Midbrain (tissue), 1 donor: ENCODE data around the gene YPEL2.
"Not testable (repeated sequence)": the region's sequence is repeated elsewhere in the genome, so short reads cannot be mapped to it uniquely, and the experiment has no call there.

ENCODE experiments used
- DNase-seq: peaks from one replicate; lab custom pipeline; 2025; lab: John Stamatoyannopoulos, UW

YPEL2 gene

DNA sequence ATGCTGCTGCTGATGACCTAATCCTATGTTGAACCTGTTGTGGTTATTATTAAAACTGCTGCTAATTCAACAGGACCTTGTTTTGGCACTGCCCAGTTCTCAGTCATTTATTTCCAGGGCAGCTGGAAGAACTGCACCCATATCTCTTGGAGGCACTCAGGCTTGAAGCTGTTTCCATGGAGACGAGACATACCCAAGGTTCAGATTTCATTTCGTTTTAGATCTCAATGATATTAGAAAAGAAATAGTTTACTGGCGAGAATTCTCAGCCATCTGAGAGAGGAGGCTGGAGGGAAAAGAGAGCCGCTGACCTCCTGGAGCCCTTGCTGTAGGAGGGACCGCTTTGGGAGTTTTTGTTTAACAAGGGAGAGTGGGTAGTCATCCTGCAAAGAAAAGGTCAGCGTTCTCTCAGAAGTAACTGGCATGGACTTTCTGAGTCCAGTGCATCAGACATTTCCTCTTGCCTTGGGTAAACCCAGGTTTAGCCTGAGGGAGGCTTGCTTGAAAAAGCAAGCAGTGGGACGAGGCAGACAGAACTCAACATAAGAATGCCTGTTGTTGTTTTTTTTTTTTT lies 75.4 kb downstream of the YPEL2 start:
- DNase-seq, result no peak

DNA sequence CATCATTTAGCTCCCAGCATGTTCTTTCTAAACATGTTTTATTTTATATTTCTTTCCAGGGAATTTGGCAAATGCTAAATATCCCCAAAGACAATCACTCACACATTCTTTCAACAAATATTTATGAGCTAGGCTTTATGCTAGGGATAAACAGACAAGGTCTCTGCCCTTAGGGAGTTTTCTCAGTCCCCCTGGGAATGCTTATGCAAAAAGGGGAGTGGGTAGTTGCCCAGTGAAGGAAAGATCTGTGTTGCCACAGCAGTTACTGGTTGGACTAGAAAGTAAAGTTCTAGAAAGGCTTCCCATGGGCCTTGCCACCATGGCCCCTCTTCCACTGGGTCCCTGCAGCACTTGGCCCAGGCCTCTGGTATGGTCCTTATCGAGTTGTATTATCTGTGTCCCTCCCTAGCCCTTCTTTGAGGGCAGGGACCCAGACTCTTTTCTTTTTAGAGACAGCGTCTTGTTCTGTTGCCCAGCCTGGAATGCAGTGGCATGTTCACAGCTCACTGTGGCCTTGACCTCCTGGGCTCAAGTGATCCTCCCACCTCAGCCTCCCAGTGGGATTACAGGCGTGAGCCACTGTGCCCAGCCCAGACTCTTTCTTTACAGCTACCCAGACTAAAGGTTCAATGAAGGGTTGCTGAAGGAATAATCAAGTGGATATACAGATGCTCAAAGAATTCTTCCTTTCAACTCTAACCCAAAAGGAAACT lies 78.0 kb downstream of the YPEL2 start:
- DNase-seq, result no peak

DNA sequence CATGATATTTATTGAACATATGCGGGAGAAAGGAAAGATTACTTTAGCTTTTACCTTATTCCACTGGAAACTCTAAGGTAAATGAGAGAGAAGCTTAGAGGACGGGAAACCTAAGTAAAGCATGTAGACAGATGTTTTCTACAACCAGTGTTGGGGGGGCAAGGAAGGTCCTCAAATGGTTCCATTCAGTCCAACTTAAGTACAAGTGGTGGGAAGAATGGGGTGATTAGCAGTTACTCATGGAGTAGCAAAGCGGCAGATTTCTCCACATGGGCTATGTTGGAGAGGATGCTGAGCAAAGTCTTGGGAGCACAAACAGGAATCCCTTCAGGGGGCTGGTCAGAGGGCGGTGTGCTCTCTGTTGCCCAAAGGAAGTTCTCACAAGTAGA lies 78.6 kb downstream of the YPEL2 start:
- no peak for DNase-seq

DNA sequence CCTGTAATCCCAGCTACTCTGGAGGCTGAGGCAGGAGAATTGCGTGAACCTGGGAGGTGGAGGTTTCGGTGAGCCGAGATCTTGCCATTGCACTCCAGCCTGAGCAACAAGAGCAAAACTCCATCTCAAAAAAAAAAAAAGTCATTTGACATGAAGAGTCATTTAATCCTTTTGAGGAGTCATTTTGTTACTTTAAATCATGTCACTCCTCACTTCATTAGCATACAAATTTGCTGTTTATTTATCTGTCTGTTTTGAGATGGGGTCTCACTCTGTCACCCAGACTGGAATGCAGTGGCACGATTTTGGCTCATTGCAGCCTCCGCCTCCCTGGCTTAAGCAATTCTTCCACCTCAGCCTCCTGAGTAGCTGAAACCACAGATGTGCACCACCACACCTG lies 81.0 kb downstream of the YPEL2 start:
- not testable (repeated sequence) for DNase-seq

DNA sequence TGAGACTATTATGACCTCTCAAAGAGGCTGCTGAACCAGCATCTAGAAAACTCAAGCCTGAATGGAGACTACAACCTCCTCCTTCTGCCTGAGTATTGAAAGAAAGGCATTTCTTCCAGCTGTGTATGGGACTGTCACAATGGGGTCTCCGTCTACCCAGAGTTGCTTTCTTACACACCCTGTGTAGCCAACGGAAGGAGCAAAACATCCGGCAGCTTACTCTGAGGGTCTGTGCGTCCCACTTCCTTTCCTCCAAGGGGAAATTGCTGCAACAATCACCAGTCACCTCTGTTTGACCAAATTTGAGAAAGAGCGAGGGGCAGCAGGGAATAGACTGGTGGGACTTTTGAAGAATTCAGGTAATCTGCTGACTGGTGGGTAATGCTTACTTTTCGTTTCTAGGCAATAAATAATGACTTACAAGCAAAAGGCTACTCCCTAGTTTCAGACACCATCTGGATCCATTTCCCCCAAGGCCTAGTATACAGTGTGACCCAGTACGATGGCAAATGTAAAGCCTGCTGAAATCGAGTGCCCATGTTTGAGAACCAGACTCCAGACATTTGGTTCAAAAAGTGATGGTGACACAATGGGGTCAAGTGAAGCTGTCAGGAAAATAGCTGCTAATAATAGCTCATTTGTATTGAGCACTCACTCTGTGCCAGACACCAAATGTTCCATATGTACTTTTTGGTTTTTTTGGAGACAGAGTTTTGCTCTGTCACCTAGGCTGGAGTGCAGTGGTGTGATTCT lies 81.7 kb downstream of the YPEL2 start:
- DNase-seq, result no peak

DNA sequence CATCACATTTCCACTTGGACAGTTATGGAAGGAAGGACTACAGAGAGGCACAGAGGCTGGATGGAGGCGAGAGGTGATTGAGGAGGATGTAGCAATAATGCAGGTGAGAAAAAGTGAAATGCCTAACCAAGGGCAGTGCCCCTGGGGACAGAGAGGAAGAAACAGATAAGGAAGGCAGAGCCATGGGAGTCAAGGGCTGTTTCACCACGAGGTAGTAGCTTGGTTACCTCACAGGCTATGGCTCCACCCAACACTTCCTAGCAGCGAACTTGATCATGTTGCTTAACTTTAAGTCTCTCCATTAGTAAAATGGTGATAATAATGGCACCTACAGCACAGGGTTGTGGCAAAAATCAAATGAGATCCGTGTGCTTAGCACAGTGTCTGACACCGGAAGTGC lies 83.9 kb downstream of the YPEL2 start:
- no peak for DNase-seq

DNA sequence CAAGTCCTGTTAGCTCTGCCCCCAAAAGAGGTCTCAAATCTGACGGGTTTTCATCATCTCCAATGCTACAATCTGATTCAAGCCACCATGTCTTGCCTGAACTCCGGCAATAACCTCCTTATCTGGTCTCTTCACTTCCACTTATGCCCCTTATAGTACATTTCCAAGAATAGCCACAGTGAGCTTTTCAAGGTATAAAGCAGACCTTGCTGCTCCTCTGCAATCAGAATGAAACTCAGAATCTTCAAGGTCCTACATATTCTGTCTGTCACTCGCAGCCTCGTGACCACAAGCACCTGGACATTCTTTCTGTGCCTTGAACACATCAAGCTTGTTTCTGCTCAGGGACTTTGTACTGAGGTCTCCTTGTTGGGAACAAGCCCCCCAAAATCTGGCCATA lies 84.7 kb downstream of the YPEL2 start:
- no peak for DNase-seq

DNA sequence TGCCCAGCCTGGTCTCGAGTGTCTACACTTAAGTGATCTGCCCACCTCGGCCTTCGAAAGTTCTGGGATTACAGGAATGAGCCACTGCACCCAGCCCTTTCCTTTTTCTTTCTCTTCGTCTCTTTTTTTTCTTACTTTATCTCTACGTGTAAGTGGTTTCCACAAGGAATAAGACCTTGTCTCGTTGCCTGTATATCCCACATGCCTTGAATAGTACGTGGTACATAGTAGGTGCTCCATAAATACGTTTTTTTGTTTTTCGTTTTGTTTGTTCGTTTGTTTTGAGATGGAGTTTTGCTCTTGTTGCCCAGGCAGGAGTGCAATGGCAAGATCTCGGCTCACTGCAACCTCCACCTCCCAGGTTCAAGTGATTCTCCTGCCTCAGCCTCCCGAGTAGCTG lies 86.0 kb downstream of the YPEL2 start:
- DNase-seq, result no peak

DNA sequence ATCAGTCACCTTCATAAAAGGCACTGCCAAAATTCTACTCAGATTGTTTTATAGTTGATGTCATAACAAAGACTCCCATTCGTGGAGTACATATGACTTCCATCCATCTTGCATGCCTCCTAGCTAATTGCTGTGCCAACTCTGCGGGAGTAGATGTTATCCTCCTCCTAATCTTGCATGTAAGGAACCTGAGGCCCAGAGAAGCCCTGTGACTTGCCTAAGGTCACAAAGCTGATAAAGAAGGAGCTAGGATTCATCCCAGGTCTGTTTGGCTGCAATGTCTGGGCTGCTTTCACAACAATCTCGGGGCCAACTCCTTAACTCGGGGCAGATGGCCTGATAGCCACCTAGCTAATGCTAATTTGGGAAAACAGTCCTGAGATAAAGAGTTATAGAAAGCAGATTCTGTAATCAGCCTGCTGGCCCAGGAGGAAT lies 87.3 kb downstream of the YPEL2 start:
- no peak for DNase-seq

DNA sequence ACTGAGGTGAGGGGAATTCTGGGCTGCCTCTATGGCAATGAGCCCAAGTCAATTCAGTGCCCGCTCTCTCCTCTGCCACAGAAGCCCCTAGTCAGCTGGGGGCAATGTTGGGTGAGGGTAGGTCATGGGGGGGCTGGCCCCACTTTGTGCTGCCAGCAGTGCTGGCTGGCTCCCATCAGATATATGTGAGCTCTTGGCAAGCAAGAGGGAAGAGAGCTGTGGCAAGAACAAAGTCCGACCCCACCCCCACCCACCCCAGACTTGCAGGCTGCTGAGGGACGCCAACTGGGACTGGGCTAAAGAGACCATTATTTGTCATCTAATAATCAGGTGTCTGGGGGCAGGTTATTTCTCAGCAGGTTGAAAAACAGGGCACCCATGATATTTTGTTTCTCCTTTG lies 89.4 kb downstream of the YPEL2 start:
- DNase-seq, result no peak

DNA sequence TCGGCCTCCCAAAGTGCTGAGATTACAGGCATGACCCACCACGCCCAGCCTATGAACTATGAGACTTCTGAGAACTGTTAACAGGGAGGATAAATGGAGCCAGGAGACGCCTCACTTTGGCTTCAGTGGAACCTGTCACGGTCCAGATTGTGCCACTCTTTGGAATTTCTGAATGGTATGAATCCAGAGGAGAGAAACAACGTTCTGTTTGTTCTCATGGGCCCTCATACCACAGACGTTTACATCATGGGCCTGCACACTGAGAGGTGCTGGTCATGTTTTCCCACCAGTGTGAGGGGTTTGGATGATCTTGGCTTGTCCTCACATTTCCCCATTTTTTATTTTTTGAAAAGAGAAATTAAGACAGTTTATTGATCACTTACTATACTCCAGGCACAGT lies 90.3 kb downstream of the YPEL2 start:
- no peak for DNase-seq

DNA sequence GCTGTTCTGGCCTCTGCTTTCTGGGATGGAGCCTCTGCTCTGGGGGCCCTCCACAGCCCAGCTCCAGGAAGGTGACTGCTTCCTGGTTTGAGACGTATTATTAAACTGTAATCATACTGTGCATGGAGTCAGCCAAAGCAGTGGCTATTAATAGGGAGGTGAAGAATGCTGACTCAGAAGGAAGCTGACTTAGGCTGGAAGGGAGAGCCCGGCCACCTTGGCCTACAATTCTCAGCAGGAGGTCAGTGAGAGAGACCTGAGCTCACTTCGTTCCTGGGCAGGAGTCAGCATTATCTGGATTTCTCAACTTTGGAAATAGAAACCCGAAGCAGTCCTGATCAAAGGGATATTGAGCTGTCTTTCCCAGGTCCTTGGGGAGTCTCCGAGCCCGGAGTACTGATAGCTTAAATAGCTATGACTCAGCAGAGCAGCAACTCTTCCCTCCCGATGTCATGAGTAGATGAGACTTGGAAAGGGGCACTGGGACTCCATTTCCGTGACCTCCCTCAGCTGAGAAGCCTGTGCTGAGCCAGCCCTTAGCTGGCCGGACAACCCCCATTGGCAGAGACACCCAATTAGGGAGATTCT lies 91.8 kb downstream of the YPEL2 start:
- DNase-seq, result no peak

DNA sequence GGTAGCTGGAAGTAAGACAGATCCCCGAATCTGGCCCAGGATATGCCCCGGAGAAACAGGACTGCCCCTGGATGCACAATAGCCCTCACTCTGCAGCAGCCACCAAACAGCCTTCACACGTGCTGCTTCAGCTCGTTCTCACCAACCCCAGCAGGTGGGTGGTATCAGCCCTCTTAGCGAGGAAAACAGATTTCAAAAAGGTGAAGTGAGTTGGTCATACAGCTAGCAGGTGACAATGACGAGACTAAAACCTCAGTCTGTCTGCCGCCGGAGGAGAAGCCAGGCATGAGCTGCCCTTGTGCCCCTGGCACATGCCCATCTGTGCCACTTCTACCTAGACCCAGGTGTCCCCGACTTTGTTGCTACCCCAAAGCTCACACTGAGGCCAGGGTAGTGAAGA lies 92.4 kb downstream of the YPEL2 start:
- no peak for DNase-seq

DNA sequence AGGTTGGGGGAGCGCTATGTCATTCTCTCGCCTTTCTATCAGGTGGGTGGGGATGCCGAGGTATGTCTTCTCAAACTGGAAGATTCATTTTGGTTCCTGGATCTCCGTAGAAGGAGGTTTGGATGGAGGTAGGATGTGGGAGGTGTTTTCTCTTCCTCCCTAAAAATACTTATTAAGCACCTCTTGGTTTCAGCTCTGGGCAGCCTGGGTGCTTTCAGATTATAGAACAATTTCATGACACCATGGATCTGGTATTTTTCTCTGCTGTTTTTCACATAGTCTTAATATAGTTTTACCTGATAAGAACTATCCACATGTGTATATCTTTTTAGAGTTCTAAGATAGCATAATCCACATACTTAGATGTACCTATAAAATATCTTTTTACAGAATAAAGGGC lies 92.9 kb downstream of the YPEL2 start:
- DNase-seq, result no peak

DNA sequence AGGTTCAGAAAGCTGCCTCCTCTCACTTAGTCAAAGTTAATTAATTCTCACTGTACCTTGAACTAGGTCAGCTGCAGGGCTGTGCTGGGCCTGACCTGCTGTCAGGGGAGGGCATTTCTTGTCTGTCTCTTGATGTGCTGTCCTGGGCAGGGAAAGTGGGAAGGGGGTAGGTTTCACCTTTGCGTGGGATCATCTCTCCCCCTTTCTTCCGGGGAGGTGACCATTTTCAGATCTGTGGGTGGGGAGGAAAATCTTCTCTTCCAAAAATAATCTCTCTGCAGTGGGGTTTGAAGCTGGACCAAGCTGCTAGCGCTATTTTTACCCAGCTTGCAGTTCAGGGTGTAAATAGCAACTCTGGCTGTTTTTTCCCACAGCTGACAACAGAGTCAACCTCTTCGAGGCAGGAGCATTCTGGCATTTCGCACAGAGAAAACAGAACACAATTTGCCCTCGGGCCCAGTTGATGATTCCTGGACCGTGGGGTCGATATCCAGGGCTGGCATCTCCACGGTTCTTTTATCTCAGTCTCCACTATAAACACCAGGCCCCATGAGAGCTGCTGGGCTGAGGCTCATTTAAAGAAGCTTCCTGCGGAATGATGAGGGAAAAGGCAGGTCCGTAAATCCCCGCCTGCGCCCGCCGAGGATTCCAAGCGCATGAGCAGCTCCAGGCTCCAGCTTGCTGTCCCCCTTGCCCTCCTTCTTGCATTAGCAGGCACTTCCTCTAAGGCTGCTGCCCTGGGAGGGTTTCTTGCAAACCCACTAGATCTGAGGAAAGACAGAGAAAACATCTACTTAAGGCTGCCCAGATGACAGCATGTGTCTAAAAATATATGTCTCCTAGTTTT lies 93.9 kb downstream of the YPEL2 start:
- no peak for DNase-seq

DNA sequence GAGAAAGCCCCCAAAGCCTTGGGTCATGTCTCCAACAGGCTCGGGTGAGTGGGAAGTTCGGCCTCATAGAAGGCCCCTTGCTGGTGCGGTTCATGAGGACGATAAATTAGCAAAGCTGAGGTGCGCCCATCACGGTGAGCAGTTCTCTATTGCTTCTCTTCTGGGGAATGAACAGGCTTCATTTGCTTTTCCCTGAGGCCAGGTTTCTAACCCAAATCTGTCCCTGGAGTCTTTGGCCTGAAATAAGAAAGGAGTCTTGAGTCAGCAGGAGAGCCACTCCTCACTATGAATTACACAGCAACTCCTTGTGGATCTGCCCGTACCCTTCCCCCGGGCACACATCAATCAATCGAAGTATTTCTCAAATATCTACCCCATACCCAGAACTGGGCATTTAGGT lies 94.6 kb downstream of the YPEL2 start:
- DNase-seq, result no peak

DNA sequence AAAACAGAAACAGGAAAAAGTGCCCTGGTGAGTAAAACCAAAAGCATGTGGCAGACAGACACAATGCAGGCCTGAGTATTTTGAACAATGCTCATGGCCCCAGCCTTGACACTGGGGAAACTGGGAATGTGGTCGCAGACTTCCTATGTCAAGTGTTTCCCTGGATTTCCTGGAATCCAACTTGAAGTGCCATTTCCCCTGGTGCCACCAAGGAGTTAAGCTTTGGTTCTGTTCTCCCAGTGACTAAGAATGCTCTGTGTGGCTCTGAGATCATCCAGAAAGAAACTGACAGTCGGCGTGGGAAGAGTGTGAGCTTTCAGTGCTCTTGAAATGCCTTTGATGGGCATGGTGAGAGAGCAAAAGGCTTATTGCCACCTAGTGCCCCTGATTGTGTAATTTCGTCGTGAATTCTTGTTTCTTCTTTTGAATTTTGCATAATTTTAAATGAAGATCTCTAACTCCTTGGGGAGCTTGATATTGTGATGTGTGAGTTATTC lies 96.0 kb downstream of the YPEL2 start:
- peak; percentile 73 for DNase-seq

DNA sequence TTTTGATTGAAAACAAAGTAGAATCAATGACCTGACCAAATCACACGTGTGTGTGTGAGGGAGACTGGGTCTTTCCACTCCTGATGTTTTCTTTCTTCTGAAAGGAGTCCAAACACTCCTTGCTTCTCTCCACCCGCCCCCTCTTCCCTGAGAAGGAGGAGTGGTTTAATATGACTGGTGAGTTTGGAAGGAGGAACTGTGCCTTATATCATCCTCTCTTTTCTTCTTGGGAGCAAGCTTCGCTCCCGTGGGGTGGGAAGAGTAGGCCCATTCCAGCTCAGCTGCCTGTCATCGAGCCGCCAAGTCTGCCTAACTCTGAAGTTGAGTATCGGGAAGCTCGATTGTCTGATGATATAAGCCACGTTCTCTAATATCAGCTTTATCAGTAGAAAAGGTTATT lies 96.5 kb downstream of the YPEL2 start:
- DNase-seq, result no peak

DNA sequence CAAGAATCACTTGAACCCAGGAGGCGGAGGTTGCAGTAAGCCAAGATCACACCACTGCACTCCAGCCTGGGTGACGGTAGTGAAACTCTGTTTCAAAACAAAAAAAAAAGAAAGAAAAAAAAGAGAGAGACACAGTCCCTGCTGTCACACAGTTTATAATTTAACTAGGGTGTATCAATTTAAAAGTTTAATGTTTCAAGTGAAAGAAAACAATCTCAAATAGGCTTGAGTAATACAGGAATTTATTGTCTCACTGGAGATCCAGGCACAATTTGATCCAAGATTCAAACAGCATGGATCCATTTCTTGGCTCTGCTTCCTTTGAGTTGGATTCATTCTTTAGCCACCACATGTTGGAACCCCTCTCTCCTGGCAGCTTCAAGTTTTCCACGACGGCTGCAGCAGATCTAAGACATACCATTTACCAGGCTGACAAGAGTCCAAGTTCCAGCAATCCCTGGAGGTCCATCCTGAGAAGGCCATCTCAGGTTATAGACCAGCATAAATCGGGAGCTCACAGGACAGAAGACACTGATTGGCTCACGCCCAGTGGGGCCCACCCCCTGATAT lies 97.5 kb downstream of the YPEL2 start:
- no peak for DNase-seq

DNA sequence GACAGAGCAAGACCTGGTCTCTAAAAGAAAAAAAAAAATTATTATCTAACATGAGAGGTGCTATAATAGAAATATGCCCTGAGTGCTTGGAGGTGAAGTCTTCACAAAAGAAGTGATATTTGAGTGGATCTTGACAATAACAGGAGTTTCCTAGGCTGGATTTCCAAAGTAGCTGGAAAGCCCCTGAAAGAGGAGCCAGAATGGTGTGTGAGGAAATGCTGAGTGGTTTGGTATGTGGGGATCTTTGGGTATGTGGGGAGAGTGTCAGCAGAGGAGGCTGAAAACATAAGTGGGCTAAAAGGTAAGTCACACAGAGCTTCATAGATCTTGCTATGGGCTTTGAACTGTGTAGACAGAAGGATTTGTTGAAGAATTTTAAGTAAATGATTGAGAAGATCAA lies 100.1 kb downstream of the YPEL2 start:
- no peak for DNase-seq

DNA sequence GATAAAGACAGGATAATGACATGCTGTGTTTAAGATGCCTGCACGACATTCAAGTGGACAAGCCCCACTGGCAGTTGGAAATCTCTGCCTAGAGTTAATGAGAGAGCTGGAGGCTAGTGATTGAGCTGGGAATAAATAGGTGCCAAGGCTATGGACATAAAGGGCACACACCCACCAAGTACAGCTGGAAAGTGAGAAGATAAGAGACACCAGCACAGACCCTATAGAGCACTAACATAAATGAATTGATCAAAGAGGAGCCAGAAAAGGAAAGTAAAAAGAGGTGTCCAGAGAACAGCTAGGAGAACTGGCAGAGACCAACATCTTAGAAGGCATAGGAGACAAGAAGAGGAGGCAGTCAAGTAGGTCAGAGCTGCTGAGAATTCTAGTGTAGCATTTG lies 101.2 kb downstream of the YPEL2 start:
- DNase-seq, result no peak

DNA sequence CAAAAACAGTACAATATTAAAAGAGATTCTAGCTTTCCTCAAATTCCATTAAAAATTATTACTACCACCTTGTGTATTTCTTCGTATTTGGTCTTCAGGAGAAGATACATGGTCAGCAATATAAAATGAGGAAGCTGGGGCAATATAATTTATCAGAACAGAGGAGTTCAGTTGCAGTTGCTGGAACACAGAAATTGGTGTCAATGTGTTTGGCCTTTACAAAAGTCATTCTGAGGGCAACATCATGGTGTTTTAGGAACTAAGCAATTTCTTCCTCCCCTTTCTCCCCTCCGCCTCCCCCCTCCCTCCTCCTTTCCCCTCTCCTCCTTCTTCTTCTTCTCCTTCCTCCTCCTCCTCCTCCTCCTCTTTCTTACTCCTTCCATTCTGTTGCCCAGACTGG lies 102.1 kb downstream of the YPEL2 start:
- no peak for DNase-seq
